ENCODE results near the gene MRPL2.

The MRPL2 gene

GRCh38 chr6:43059168-43060033, at the start of gene MRPL2, which contains the start of gene KLC4 (continued):
- TF ChIP-seq ATF2 (tag by site-specific recombination; IDR thresholded peaks at IDR 0.05; ENCODE audit: low read depth): no peak
- 0 out of 2 replicates have a peak, but pooled peaks have one; percentile 51 for TF ChIP-seq ZXDB (tag by site-specific recombination; IDR thresholded peaks at IDR 0.05)
- no peak for TF ChIP-seq ZBTB7A (tag by site-specific recombination; IDR thresholded peaks at IDR 0.05; ENCODE audit: low read depth)
- TF ChIP-seq ZNF747 (tag by site-specific recombination; IDR thresholded peaks at IDR 0.05): no peak
- no peak for TF ChIP-seq ZBTB44 (tag by site-specific recombination; IDR thresholded peaks at IDR 0.05)
- no peak for TF ChIP-seq ZNF585B (tag by site-specific recombination; IDR thresholded peaks at IDR 0.05)
- TF ChIP-seq ZNF350 (tag by site-specific recombination; IDR thresholded peaks at IDR 0.05): no peak
- TF ChIP-seq ZNF140 (tag by site-specific recombination; IDR thresholded peaks at IDR 0.05): no peak
- peak; percentile 38 for TF ChIP-seq ZBTB26 (tag by site-specific recombination; optimal IDR thresholded peaks at IDR 0.05)
- 0 out of 2 replicates have a peak, but pooled peaks have one; percentile 54 for TF ChIP-seq ZNF501 (tag by site-specific recombination; IDR thresholded peaks at IDR 0.05)
- no peak for TF ChIP-seq HIC1 (tag by site-specific recombination; IDR thresholded peaks at IDR 0.05)
- no peak for TF ChIP-seq BCL11B (tag by site-specific recombination; IDR thresholded peaks at IDR 0.05; ENCODE audit: low read depth)
- no peak for TF ChIP-seq ZNF529 (tag by site-specific recombination; IDR thresholded peaks at IDR 0.05; ENCODE audit: insufficient replicate concordance)
- no peak for TF ChIP-seq ZNF302 (tag by site-specific recombination; IDR thresholded peaks at IDR 0.05; ENCODE audit: low read depth)
- TF ChIP-seq ZNF473 (tag by site-specific recombination; IDR thresholded peaks at IDR 0.05): no peak
- TF ChIP-seq ZBTB8A (tag by site-specific recombination; IDR thresholded peaks at IDR 0.05): no peak; the same call in 1 of the 2 replicates
- no peak for TF ChIP-seq BCL6B (tag by site-specific recombination; IDR thresholded peaks at IDR 0.05)
- no peak for TF ChIP-seq ZNF341 (tag by site-specific recombination; IDR thresholded peaks at IDR 0.05; ENCODE audit: low read depth)
- no peak for TF ChIP-seq ZNF157 (tag by site-specific recombination; IDR thresholded peaks at IDR 0.05)
- TF ChIP-seq KLF16 (tag by site-specific recombination; IDR thresholded peaks at IDR 0.05): peak; percentile 28; the same call in 1 of the 2 replicates
- no peak for TF ChIP-seq ZBTB48 (tag by site-specific recombination; IDR thresholded peaks at IDR 0.05)
- no peak for TF ChIP-seq ZBTB1 (tag by site-specific recombination; IDR thresholded peaks at IDR 0.05)
- TF ChIP-seq ZNF426 (tag by site-specific recombination; IDR thresholded peaks at IDR 0.05): no peak
- TF ChIP-seq WT1 (tag by site-specific recombination; IDR thresholded peaks at IDR 0.05): no peak
- no peak for TF ChIP-seq KLF7 (tag by site-specific recombination; IDR thresholded peaks at IDR 0.05; ENCODE audit: borderline replicate concordance)
- TF ChIP-seq KLF10 (tag by site-specific recombination; IDR thresholded peaks at IDR 0.05): peak; percentile 84
- TF ChIP-seq ZNF560 (tag by site-specific recombination; IDR thresholded peaks at IDR 0.05; ENCODE audit: borderline replicate concordance): no peak
- no peak for TF ChIP-seq ZBTB6 (tag by site-specific recombination; IDR thresholded peaks at IDR 0.05)
- TF ChIP-seq ZNF623 (tag by site-specific recombination; IDR thresholded peaks at IDR 0.05): no peak
- TF ChIP-seq ZNF670 (tag by site-specific recombination; IDR thresholded peaks at IDR 0.05; ENCODE audit: low read depth): no peak

Measured in HEK293 (cell line).